GM18507 (cell line): Measurements from ENCODE around the gene CX3CR1.
A peak's percentile ranks its signal among the peaks of the same experiment; 100 is the strongest.

Experiments used
- DNase-seq: peaks from one replicate; pipeline ENCODE4 v3.0.0; 2011; ENCODE audit warnings: low read depth; ENCODE audit not compliant: insufficient read length; ENCODE audit errors: extremely low spot score
- FAIRE-seq: peaks from 2 replicates; lab custom pipeline; 2011; peaks lifted over from hg19 to GRCh38; lab: Jason Lieb, UNC

CX3CR1 gene

GRCh38 chr3:39294446-39295183 is 14.8 kb upstream of the CX3CR1 start:
- FAIRE-seq (no peak), DNase-seq (no peak)

- no peak for DNase-seq
- no peak for FAIRE-seq
These were observed 13.1 kb upstream of the CX3CR1 start for GRCh38 chr3:39292961-39293360.

- no peak for DNase-seq
- FAIRE-seq = peak; percentile 80
These were observed 12.1 kb upstream of the CX3CR1 start for GRCh38 chr3:39291903-39292329.

GRCh38 chr3:39290255-39290654 is 10.4 kb upstream of the CX3CR1 start:
- FAIRE-seq (peak; percentile 61), DNase-seq (no peak)

- no peak for FAIRE-seq
These were observed 9.3 kb upstream of the CX3CR1 start for GRCh38 chr3:39289107-39289506.

DNA sequence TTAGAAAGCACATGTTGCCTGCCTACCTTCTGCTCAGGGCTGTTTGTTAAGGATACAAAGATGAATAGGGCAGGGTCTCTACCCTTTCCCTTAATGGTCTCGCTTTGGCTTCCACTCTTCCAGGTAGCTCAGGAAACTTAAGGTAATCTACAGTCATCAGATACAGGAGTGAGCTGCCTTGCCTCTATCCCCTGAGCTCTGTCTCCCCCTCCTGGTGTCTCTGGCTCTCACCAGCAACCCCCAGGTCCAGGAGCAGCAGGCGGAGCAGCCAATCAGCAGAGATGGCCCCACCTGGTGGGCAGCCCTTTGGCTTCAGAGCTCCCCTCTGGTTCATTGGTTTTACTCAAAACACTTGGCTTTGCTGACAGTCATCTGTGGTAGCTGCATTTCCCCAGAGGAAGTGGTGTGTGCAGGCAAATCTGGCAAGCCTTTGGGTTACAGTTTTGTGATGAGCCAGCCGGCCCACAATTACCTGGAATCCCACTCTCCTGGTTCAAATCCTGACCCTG is 8.5 kb upstream of the CX3CR1 start:
- FAIRE-seq (peak; percentile 97), DNase-seq (peak; percentile 92)

More at GRCh38 chr3:39289107-39289506, 9.3 kb upstream of the CX3CR1 start:
- no peak for DNase-seq

- DNase-seq (no peak), FAIRE-seq (no peak)
These were observed 7.7 kb upstream of the CX3CR1 start for GRCh38 chr3:39287216-39288164.

GRCh38 chr3:39286771-39287170 is 6.9 kb upstream of the CX3CR1 start:
- FAIRE-seq (no peak), DNase-seq (no peak)

DNA sequence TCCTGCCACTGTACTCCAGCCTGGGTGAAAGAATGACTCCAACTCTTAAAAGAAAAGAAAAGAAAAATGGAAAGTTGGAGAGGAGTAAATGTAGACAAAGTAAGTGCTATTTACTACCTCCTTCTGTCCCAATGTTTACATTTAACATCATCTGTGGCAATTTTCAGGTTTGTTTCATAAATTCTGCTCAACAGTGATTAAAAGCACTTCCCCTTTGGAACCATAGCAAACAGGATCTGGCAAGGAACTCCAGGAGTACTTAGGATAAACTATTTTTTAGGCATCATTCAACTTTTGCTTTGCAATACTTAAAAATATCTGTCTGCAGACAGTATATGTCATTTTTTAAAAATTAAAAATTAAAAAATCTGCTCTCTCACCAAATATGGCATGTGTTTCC is 5.5 kb upstream of the CX3CR1 start:
- DNase-seq (no peak), FAIRE-seq (no peak)

DNA sequence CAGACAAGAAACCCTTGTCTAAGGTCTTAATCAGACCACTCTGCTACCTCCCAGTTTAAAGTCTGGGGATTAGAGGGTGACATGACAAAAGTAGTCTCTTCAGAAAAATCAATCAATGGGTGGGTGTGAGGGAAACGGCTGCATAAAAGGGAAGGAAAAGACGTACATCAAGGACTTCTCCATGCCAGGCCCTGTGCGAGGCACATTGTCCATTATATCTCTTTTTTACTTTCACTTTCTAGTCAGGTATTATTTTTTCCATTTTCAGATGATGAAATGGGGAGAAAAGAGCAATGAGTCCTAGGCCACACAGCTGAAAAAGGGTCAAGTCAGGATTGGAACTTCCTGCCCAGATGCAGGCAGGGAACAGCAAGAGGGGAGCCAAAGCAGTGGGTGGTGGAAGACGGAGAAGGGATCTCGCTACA is 4.6 kb upstream of the CX3CR1 start:
- FAIRE-seq (no peak), DNase-seq (no peak)

DNA sequence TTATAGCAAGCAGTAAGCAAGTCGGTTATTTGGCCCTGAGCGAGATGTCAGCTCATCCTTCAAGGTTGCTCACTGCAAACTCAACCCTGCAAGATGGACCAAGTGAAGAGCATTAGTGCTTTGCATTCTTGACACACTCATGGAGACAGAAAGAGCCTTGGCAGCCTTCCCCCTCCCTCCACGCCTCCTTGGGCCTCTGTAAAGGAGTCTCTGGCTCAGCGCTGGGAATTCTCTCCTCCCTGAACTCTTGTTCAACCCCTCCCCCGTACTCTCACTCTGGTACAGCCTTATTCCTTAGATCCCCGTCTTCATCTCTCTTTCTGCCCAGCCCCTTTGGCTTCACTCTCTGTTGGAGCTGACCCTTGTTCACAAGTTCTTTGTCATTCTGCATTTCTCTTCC is 2.2 kb upstream of the CX3CR1 start:
- DNase-seq (no peak), FAIRE-seq (no peak)

GRCh38 chr3:39281533-39281932 is 1.7 kb upstream of the CX3CR1 start:
- DNase-seq (no peak), FAIRE-seq (peak; percentile 31)

GRCh38 chr3:39280571-39280970 is 735 bp upstream of the CX3CR1 start:
- FAIRE-seq = no peak

GRCh38 chr3:39278616-39278935 is 1.3 kb downstream of the CX3CR1 start:
- DNase-seq = no peak
- FAIRE-seq = no peak

More at GRCh38 chr3:39280571-39280970, 735 bp upstream of the CX3CR1 start:
- no peak for DNase-seq

DNA sequence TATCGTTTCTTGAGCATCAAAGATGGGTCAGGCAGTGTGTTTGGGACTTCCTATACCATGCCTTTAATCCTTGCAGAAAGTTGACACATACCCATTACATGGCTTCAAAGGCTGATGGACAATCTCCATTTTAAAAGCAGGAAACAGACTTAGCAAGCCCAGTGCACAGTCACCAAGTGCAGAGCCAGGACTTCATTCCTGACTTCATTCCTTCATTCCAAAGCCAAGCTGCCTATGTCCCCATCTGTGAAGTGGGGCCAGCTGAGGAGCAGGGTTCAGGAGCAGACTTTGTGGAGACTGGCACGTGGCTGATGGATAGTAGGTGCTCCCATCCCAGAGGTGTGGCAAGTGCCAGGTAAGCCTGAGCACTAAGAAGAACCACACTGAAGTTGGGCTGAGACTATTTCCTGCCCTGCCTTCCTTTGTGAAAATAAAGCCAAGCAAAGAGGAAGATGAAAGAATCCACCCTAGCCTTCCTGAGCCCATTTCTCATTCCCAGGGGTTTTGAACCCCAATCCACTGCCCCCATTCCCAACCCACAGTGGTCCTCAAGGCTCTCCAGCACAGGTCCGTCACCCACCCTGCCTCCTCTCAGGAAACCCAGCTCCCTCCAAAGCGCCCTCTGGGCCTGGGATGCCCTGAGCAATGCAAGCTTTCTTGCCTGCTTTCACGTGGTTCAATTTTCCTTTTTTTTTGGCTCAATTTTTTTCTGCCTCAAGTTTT is 1.8 kb downstream of the CX3CR1 start:
- FAIRE-seq (no peak), DNase-seq (no peak)

GRCh38 chr3:39276746-39277145 is 3.1 kb downstream of the CX3CR1 start:
- DNase-seq (no peak), FAIRE-seq (no peak)

DNA sequence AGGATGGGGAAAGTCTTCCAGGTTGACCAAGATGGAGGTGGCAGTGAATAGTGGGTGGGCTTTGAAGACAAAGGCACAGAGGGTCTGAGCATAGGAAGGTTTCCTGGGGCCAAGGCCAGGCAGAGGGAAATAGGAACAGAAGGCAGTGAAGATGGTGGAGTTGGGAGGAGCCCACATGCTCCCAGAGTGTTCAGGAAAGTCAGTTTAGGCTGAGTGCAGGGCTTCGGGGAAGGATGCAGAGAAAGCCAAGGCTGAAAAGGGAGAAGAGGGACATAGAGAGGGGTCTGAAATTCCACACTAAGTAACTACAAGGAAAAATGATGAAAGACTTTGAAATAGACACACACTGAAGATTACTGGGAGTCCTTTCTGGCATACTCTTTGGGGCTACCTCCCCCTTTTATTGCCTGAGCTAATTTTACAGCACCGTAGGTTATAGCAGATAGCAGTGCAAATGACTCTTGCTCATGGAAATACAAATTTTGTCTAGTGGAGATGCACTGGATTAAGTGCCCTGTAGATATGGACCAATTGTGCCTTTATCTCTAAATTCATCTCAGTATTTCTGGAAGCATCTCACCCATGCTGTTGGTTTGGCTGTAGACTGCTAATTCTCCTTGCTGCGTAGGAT is 3.8 kb downstream of the CX3CR1 start:
- no peak for FAIRE-seq
- DNase-seq = no peak

- no peak for FAIRE-seq
- DNase-seq = no peak
These were observed 4.8 kb downstream of the CX3CR1 start for GRCh38 chr3:39275052-39275451.

GRCh38 chr3:39273119-39273518 is 6.7 kb downstream of the CX3CR1 start:
- no peak for FAIRE-seq

More at GRCh38 chr3:39273119-39273518, 6.7 kb downstream of the CX3CR1 start:
- no peak for DNase-seq
